Lower leg skin (tissue), 3 donors: ENCODE data around the gene PEX5L.

Experiments used
- CTCF ChIP-seq, 3 donors: fragments of 450-650 bp; IDR thresholded peaks; one replicate each; pipeline ENCODE4 v1.5.1; 2016; ENCODE audit warnings: antibody characterized with exemption in 3 of 3, mild to moderate bottlenecking in 3 of 3, moderate library complexity in 2 of 3
- POLR2A ChIP-seq, 2 donors: fragments of 450-650 bp; IDR thresholded peaks; one replicate each; pipeline ENCODE4 v1.6.1; 2016 to 2017; ENCODE audit warnings: antibody characterized with exemption in 2 of 2, mild to moderate bottlenecking in 1 of 2, moderate library complexity in 1 of 2

GRCh38 chr3:179852142-179852905, 184.4 kb downstream of the PEX5L start:
- no peak for TF ChIP-seq CTCF (IDR thresholded peaks at IDR 0.05)
- no peak for TF ChIP-seq POLR2A (IDR thresholded peaks at IDR 0.05)
